Pericardium fibroblast (primary cell): ENCODE results near the gene KRTAP9-2. TPM values are rescaled to one million over a fixed set of nuclear protein-coding genes. Genes with fewer than 3 reads are reported as not detected.

ENCODE experiments used
- total RNA-seq: library from RNA; depleted of rRNA; stranded (reverse); fragments of >200 nt; gene quantifications from 2 replicates; pipeline ENCODE4 v1.2.3, GENCODE V29; 2015

KRTAP9-2 gene
- total RNA-seq: not detected in 2 replicates

GRCh38 chr17:41226598-41227095, at the start of gene KRTAP9-2:
Gene KRTAP9-2, plus strand, starts transcription at chr17:41226648. Its CDS starts 7 bp downstream, at chr17:41226655.

GRCh38 chr17:41177727-41178271, 48.6 kb upstream of the KRTAP9-2 start, which contains the start of gene KRTAP4-2:
Gene KRTAP4-2, minus strand, starts transcription at chr17:41178221. Its CDS starts 57 bp downstream, at chr17:41178164.

GRCh38 chr17:41184480-41184961, 41.9 kb upstream of the KRTAP9-2 start, which contains the start of gene KRTAP4-1:
Gene KRTAP4-1, minus strand, starts transcription at chr17:41184911. Its CDS starts 57 bp downstream, at chr17:41184854.

GRCh38 chr17:41189837-41190318, 36.6 kb upstream of the KRTAP9-2 start, which contains the start of gene KRTAP9-1:
Gene KRTAP9-1, plus strand, starts transcription at chr17:41189887. Its CDS starts 0 bp downstream, at chr17:41189887.

GRCh38 chr17:41232399-41233105, 6.1 kb downstream of the KRTAP9-2 start, which contains the start of gene KRTAP9-3:
Gene KRTAP9-3, plus strand, starts transcription at chr17:41232449. Its CDS starts 53 bp downstream, at chr17:41232502.

GRCh38 chr17:41237949-41238437, 11.5 kb downstream of the KRTAP9-2 start, which contains the start of gene KRTAP9-8:
Gene KRTAP9-8, plus strand, starts transcription at chr17:41237999. Its CDS starts 53 bp downstream, at chr17:41238052.

GRCh38 chr17:41249637-41250240, 23.3 kb downstream of the KRTAP9-2 start, which contains the start of gene KRTAP9-4:
Gene KRTAP9-4, plus strand, starts transcription at chr17:41249687. Its CDS starts 34 bp downstream, at chr17:41249721.

GRCh38 chr17:41255381-41256290, 29.2 kb downstream of the KRTAP9-2 start, which contains the start of gene KRTAP9-9:
Gene KRTAP9-9, plus strand, starts transcription at chr17:41255384.

GRCh38 chr17:41265078-41265477, 38.6 kb downstream of the KRTAP9-2 start, which contains the start of gene KRTAP9-6:
Gene KRTAP9-6, plus strand, starts transcription at chr17:41265378. Its CDS starts 0 bp downstream, at chr17:41265378.

GRCh38 chr17:41275648-41276190, 49.3 kb downstream of the KRTAP9-2 start, which contains the start of gene KRTAP9-7:
Gene KRTAP9-7, plus strand, starts transcription at chr17:41275698. Its CDS starts 0 bp downstream, at chr17:41275698.

Other genes starting within 250 kb of the KRTAP9-2 start
- not detected in 2 replicates for gene KRT40, start 242.3 kb upstream of the KRTAP9-2 start, total RNA-seq
- not detected in 2 replicates for gene KRTAP3-3, start 232.5 kb upstream of the KRTAP9-2 start, total RNA-seq
- gene KRTAP3-2, start 226.7 kb upstream of the KRTAP9-2 start, total RNA-seq: not detected in 2 replicates
- gene KRTAP3-1, start 217.5 kb upstream of the KRTAP9-2 start, total RNA-seq: not detected in 2 replicates
- gene KRTAP1-5, start 199.4 kb upstream of the KRTAP9-2 start, total RNA-seq: not detected in 2 replicates
- gene KRTAP1-4, start 196.5 kb upstream of the KRTAP9-2 start, total RNA-seq: not detected in 2 replicates
- gene KRTAP1-3, start 191.8 kb upstream of the KRTAP9-2 start, total RNA-seq: not detected in 2 replicates
- not detected in 2 replicates for gene KRTAP1-1, start 185.2 kb upstream of the KRTAP9-2 start, total RNA-seq
- gene KRTAP2-1, start 179.3 kb upstream of the KRTAP9-2 start, total RNA-seq: not detected in 2 replicates
- gene KRTAP2-2, start 171.4 kb upstream of the KRTAP9-2 start, total RNA-seq: not detected in 2 replicates
- gene KRTAP2-3, start 166.5 kb upstream of the KRTAP9-2 start, total RNA-seq: not detected in 2 replicates
- gene KRTAP2-4, start 160.8 kb upstream of the KRTAP9-2 start, total RNA-seq: not detected in 2 replicates
- gene KRTAP4-7, start 142.5 kb upstream of the KRTAP9-2 start, total RNA-seq: not detected in 2 replicates
- not detected in 2 replicates for gene KRTAP4-8, start 128.5 kb upstream of the KRTAP9-2 start, total RNA-seq
- not detected in 2 replicates for gene KRTAP4-16, start 124.4 kb upstream of the KRTAP9-2 start, total RNA-seq
- not detected in 2 replicates for gene KRTAP4-9, start 121.3 kb upstream of the KRTAP9-2 start, total RNA-seq
- not detected in 2 replicates for gene KRTAP4-11, start 108.3 kb upstream of the KRTAP9-2 start, total RNA-seq
- not detected in 2 replicates for gene KRTAP4-12, start 102.5 kb upstream of the KRTAP9-2 start, total RNA-seq
- not detected in 2 replicates for gene KRTAP4-6, start 86.1 kb upstream of the KRTAP9-2 start, total RNA-seq
- not detected in 2 replicates for gene KRTAP4-5, start 76.8 kb upstream of the KRTAP9-2 start, total RNA-seq
- not detected in 2 replicates for gene KRTAP4-4, start 65.9 kb upstream of the KRTAP9-2 start, total RNA-seq
- not detected in 2 replicates for gene KRTAP4-3, start 58.4 kb upstream of the KRTAP9-2 start, total RNA-seq
- not detected in 2 replicates for gene KRTAP4-2, start 48.4 kb upstream of the KRTAP9-2 start, total RNA-seq
- not detected in 2 replicates for gene KRTAP4-1, start 41.7 kb upstream of the KRTAP9-2 start, total RNA-seq
- gene KRTAP9-1, start 36.8 kb upstream of the KRTAP9-2 start, total RNA-seq: not detected in 2 replicates
- not detected in 2 replicates for gene KRTAP9-3, start 5.8 kb downstream of the KRTAP9-2 start, total RNA-seq
- not detected in 2 replicates for gene KRTAP9-8, start 11.4 kb downstream of the KRTAP9-2 start, total RNA-seq
- gene KRTAP9-4, start 23.0 kb downstream of the KRTAP9-2 start, total RNA-seq: not detected in 2 replicates
- gene KRTAP9-9, start 28.7 kb downstream of the KRTAP9-2 start, total RNA-seq: not detected in 2 replicates
- not detected in 2 replicates for gene KRTAP9-6, start 38.7 kb downstream of the KRTAP9-2 start, total RNA-seq
- not detected in 2 replicates for gene KRTAP9-7, start 49.0 kb downstream of the KRTAP9-2 start, total RNA-seq
- gene KRTAP29-1, start 76.2 kb downstream of the KRTAP9-2 start, total RNA-seq: not detected in 2 replicates
- gene KRTAP16-1, start 82.7 kb downstream of the KRTAP9-2 start, total RNA-seq: not detected in 2 replicates
- not detected in 2 replicates for gene KRTAP17-1, start 89.1 kb downstream of the KRTAP9-2 start, total RNA-seq
- not detected in 2 replicates for gene KRT33A, start 124.2 kb downstream of the KRTAP9-2 start, total RNA-seq
- not detected in 2 replicates for gene KRT33B, start 143.2 kb downstream of the KRTAP9-2 start, total RNA-seq
- gene KRT34, start 155.7 kb downstream of the KRTAP9-2 start, total RNA-seq: not detected in 2 replicates
- not detected in 2 replicates for gene KRT31, start 171.0 kb downstream of the KRTAP9-2 start, total RNA-seq
- not detected in 2 replicates for gene KRT37, start 197.9 kb downstream of the KRTAP9-2 start, total RNA-seq
- not detected in 2 replicates for gene KRT38, start 214.3 kb downstream of the KRTAP9-2 start, total RNA-seq
- not detected in 2 replicates for gene KRT32, start 240.7 kb downstream of the KRTAP9-2 start, total RNA-seq